HepG2 (cell line): ENCODE data around the gene AUH. TPM values are rescaled to one million over a fixed set of nuclear protein-coding genes. Genes with fewer than 3 reads are reported as not detected.
A peak's percentile ranks its signal among the peaks of the same experiment; 100 is the strongest.

Experiments
- AHDC1 ChIP-seq: sonication (generic); formaldehyde crosslinking; IDR thresholded peaks from 2 replicates; pipeline ENCODE4 v1.5.1; 2020; ENCODE audit warnings: mild to moderate bottlenecking, missing genetic modification reagents, borderline replicate concordance
- AKAP8 ChIP-seq: sonication (generic); formaldehyde crosslinking; IDR thresholded peaks from 2 replicates; pipeline ENCODE4 v1.5.1; 2020; ENCODE audit warnings: mild to moderate bottlenecking, missing genetic modification reagents
- ARHGAP35 ChIP-seq: sonication (generic); formaldehyde crosslinking; IDR thresholded peaks from 2 replicates; pipeline ENCODE4 v1.9.0; 2022; ENCODE audit warnings: mild to moderate bottlenecking, inconsistent platforms, moderate library complexity, missing genetic modification reagents, borderline replicate concordance
- KIAA2018 ChIP-seq: sonication (generic); formaldehyde crosslinking; IDR thresholded peaks from 2 replicates; pipeline ENCODE4 v1.5.0; 2020; ENCODE audit warnings: mild to moderate bottlenecking, missing genetic modification reagents, borderline replicate concordance
- TAF15 ChIP-seq: fragments of 200-400 bp; formaldehyde crosslinking; IDR thresholded peaks from one replicate; pipeline ENCODE4 v1.6.1; 2018; ENCODE audit warnings: mild to moderate bottlenecking, low read depth, low read length; ENCODE audit not compliant: poor library complexity, severe bottlenecking
- ZFP91 ChIP-seq: sonication (generic); formaldehyde crosslinking; IDR thresholded peaks from 2 replicates; pipeline ENCODE4 v1.9.0; 2022; ENCODE audit warnings: missing genetic modification reagents, mild to moderate bottlenecking, borderline replicate concordance
- ZNF224 ChIP-seq: sonication (generic); formaldehyde crosslinking; IDR thresholded peaks from 2 replicates; pipeline ENCODE4 v1.5.0; 2020; ENCODE audit warnings: mild to moderate bottlenecking, missing genetic modification reagents
- ZNF382 ChIP-seq: sonication (generic); formaldehyde crosslinking; IDR thresholded peaks from 2 replicates; pipeline ENCODE4 v1.5.0; 2020; ENCODE audit warnings: missing genetic modification reagents, mild to moderate bottlenecking, borderline replicate concordance
- ZNF446 ChIP-seq: sonication (generic); formaldehyde crosslinking; IDR thresholded peaks from 2 replicates; pipeline ENCODE4 v1.5.0; 2020; ENCODE audit warnings: mild to moderate bottlenecking, missing genetic modification reagents
- ZNF510 ChIP-seq: sonication (generic); formaldehyde crosslinking; IDR thresholded peaks from 2 replicates; pipeline ENCODE4 v1.4.0; 2020; ENCODE audit warnings: low read depth, mild to moderate bottlenecking, missing genetic modification reagents
- ZNF616 ChIP-seq: sonication (generic); formaldehyde crosslinking; IDR thresholded peaks from 2 replicates; pipeline ENCODE4 v1.5.0; 2020; ENCODE audit warnings: low read depth, mild to moderate bottlenecking, missing genetic modification reagents
- ZNF83 ChIP-seq: sonication (generic); formaldehyde crosslinking; IDR thresholded peaks from 2 replicates; pipeline ENCODE4 v1.4.0; 2020; ENCODE audit warnings: missing genetic modification reagents, mild to moderate bottlenecking, borderline replicate concordance
- polyA plus RNA-seq, 8 experiments: library from polyadenylated mRNA; depleted of rRNA in 3 of 8; stranded (reverse) in 7 of 8; unstranded in 1 of 8; fragments of >200 nt; fragmentation: Illumina TruSeq in 4 of 8; extraction: Trizol in 4 of 8; gene quantifications; 2 replicates each; pipeline versions ENCODE4 v1.2.1 to v1.2.3, GENCODE V29; 2011 to 2016; ENCODE audit warnings: low read depth in 4 of 8, missing spikeins in 1 of 8, mixed read lengths in 1 of 8; ENCODE audit not compliant: insufficient read depth in 1 of 8
- total RNA-seq, 5 experiments: library from RNA; depleted of rRNA; stranded (reverse); fragments of >200 nt; fragmentation: Illumina TruSeq; extraction: Trizol; gene quantifications; 2 replicates each; pipeline ENCODE4 v1.2.3, GENCODE V29; 2016; ENCODE audit warnings: low read depth in 1 of 5

The AUH gene
- total and polyA plus RNA-seq, 2 of the 13 experiments (the other 11 are each of a cell fraction or from before 2014, with no cell fraction given), result 25.8 to 31.9 TPM

- TF ChIP-seq KIAA2018 (no peak), ARHGAP35 (CRISPR knock-in tag) (no peak), ZNF616 (CRISPR knock-in tag) (no peak), ZNF446 (no peak; the same call in 1 of the 2 replicates), ZNF382 (CRISPR knock-in tag) (no peak), AHDC1 (CRISPR knock-in tag) (0 out of 2 replicates have a peak, but pooled peaks have one; percentile 47), ZNF83 (CRISPR knock-in tag) (no peak), AKAP8 (CRISPR knock-in tag) (no peak), ZNF224 (no peak), ZFP91 (CRISPR knock-in tag) (no peak), ZNF510 (CRISPR knock-in tag) (no peak), TAF15 (peak; percentile 62)
These were observed 168.5 kb downstream of the AUH start (continued) for GRCh38 chr9:91193087-91193657.
